ENCODE results near the gene MNX1. TPM values are rescaled to one million over a fixed set of nuclear protein-coding genes. Genes with fewer than 3 reads are reported as not detected.

The MNX1 gene
- total and polyA plus RNA-seq, 2 of the 4 experiments (the other 2 are of a cell fraction): not detected

GRCh38 chr7:156963472-156963871 is 47.0 kb downstream of the MNX1 start:
- ChIA-PET CTCF (no interaction called here), POLR2A (ENCODE audit: unreplicated experiment) (no interaction called here)
- no peak overlapping the region for H4K8ac ChIP-seq (ENCODE audit: low read depth in 2 of 2, low read length in 2 of 2)
- H2AK5ac ChIP-seq (ENCODE audit: low read depth, low read length): no peak overlapping the region
- H3K36me3 ChIP-seq (ENCODE audit: control insufficient read depth, insufficient read depth, low read length): peaks cover 75% of the 10 kb centered on the region
- no peak overlapping the region for H3K14ac ChIP-seq (replicated peaks; ENCODE audit: low read depth, low read length)
- in situ Hi-C loops (cut with MboI; ENCODE audit: low sequenced_read_pairs) (loop anchor here (25.0 kb wide), 3 partner anchors 174 to 424 kb away; partner anchors contain the start of gene UBE3C), intact Hi-C loops (cut with micrococcal nuclease) (loop anchor here (10.0 kb wide), 1 partner anchor 411 kb away; no protein-coding TSS in a partner anchor), dilution Hi-C loops (cut with HindIII; ENCODE audit: low sequenced_read_pairs, unreplicated experiment) (no loop called here)
- no peak overlapping the region for H4K91ac ChIP-seq (ENCODE audit: insufficient read depth, low read depth, low read length)
- no peak overlapping the region for H3K4me3 ChIP-seq (ENCODE audit: insufficient read depth, low read depth, low read length)
- no peaks in the 10 kb centered on the region for H3K9me3 ChIP-seq (ENCODE audit: control insufficient read depth, insufficient read depth, low read length)
- no peak for ATAC-seq (ENCODE audit: low read depth)
- H2AFZ ChIP-seq (replicated peaks; ENCODE audit: low read length, poor library complexity): no peak overlapping the region
- TF ChIP-seq POLR2A (IDR thresholded peaks at IDR 0.05; ENCODE audit: low read depth, low read length) (no peak), CTCF (conservative IDR thresholded peaks at IDR 0.05; ENCODE audit: low read depth, low read length) (no peak), BHLHE40 (IDR thresholded peaks at IDR 0.05; ENCODE audit: low read depth, low read length) (no peak), CHD1 (IDR thresholded peaks at IDR 0.05; ENCODE audit: low read depth, low read length) (no peak), MAZ (IDR thresholded peaks at IDR 0.05; ENCODE audit: borderline replicate concordance, low read depth, low read length) (no peak), RCOR1 (IDR thresholded peaks at IDR 0.05; ENCODE audit: insufficient replicate concordance, low read length) (no peak), MAFK (IDR thresholded peaks at IDR 0.05; ENCODE audit: low read depth, low read length) (no peak), MXI1 (IDR thresholded peaks at IDR 0.05; ENCODE audit: borderline replicate concordance, low read depth, low read length) (no peak)
- no peak overlapping the region for H3K4me2 ChIP-seq (ENCODE audit: low read depth, low read length)
- no peak overlapping the region for H3K18ac ChIP-seq (ENCODE audit: low read depth, low read length)
- no peaks in the 10 kb centered on the region for H3K27me3 ChIP-seq (ENCODE audit: control insufficient read depth, insufficient read depth, low read length)
- no peak overlapping the region for H4K5ac ChIP-seq (ENCODE audit: low read depth, low read length)
- no peak overlapping the region for H3K23ac ChIP-seq (ENCODE audit: low read depth, low read length)
- H3K4ac ChIP-seq (ENCODE audit: low read depth, low read length): no peak overlapping the region
- H3K56ac ChIP-seq (ENCODE audit: extremely low read depth, insufficient read depth, low read length): no peak overlapping the region
- no peak overlapping the region for H2BK20ac ChIP-seq (ENCODE audit: low read depth, low read length)
- peaks cover under 1 to 24% of the 10 kb centered on the region in 2 experiments; a peak in 3 of 4 replicates for H3K79me1 ChIP-seq (ENCODE audit: low read depth in 1 of 2, low read length in 2 of 2)
- no peak overlapping the region for H2AK9ac ChIP-seq (replicated peaks; ENCODE audit: low read depth, low read length, poor library complexity)
- DNase-seq: no peak
- H3K4me1 ChIP-seq (ENCODE audit: control insufficient read depth, insufficient read depth, low read length): no peaks in the 10 kb centered on the region
- no peaks in the 10 kb centered on the region for H3K9me1 ChIP-seq (ENCODE audit: insufficient read depth, low read length)
- H2BK120ac ChIP-seq (ENCODE audit: low read depth, low read length): no peak overlapping the region
- H2BK15ac ChIP-seq (ENCODE audit: low read depth, low read length): no peak overlapping the region
- peaks cover 10% of the 10 kb centered on the region for H4K20me1 ChIP-seq (ENCODE audit: insufficient read depth, low read length)
- H3K9ac ChIP-seq (ENCODE audit: low read depth, low read length): no peak overlapping the region
- 97% methylated on average over 9 of the region's 12 CpGs; no CpG with 5 or more reads in 1 of the 2 experiments for WGBS, 2 experiments (ENCODE audit: extremely low coverage in 2 of 2, insufficient read length in 1 of 2)
- no peak overlapping the region for H3K27ac ChIP-seq (ENCODE audit: insufficient read depth, low read length)
- no peak overlapping the region for H2BK5ac ChIP-seq (ENCODE audit: low read depth, low read length, poor library complexity, severe bottlenecking)
- no TSS peak for BruUV-seq (replicated peaks)

Data from IMR-90 (cell line).